Spleen (tissue), 7 donors: ENCODE results near the gene PDGFA.

Source experiments
- CTCF ChIP-seq, 11 experiments: fragments of 200-600 bp in 7 of 11; fragments of 450-650 bp in 4 of 11; sonication (generic) in 4 of 11; IDR thresholded peaks in 8 of 11; conservative IDR thresholded peaks in 3 of 11; 1 replicate in 7 of 11; 2 replicates in 4 of 11; pipeline versions ENCODE4 v1.4.0 to v1.8.0; 2016 to 2021; ENCODE audit warnings: antibody characterized with exemption in 11 of 11, inconsistent platforms in 4 of 11, mild to moderate bottlenecking in 1 of 11
- POLR2A ChIP-seq, 3 donors: fragments of 450-650 bp; IDR thresholded peaks; one replicate each; pipeline ENCODE4 v1.5.1; 2017; ENCODE audit warnings: antibody characterized with exemption in 3 of 3, mild to moderate bottlenecking in 1 of 3
- POLR2AphosphoS5 ChIP-seq, 3 donors: sonication (generic); formaldehyde crosslinking; IDR thresholded peaks; one replicate each; pipeline ENCODE4 v1.5.1; 2017; ENCODE audit warnings: antibody characterized with exemption in 3 of 3
- donor health status: DM: no; HTN: no; CAD: no; lungs with moderate emphysema.
- donor health status: DM: no; HTN: no; CAD: no.
- donor health status: DM: no; HTN: no; CAD: no.

- no peak for TF ChIP-seq CTCF (IDR thresholded peaks at IDR 0.05 in 8 of 11, conservative IDR thresholded peaks at IDR 0.05 in 3 of 11)
- TF ChIP-seq POLR2A (IDR thresholded peaks at IDR 0.05): no peak
- no peak for TF ChIP-seq POLR2AphosphoS5 (IDR thresholded peaks at IDR 0.05)
Measured at GRCh38 chr7:482521-483083, 37.0 kb downstream of the PDGFA start.
